BLaER1 (cell line): ENCODE results near the gene LRRC26.
A peak's percentile ranks its signal among the peaks of the same experiment; 100 is the strongest.

Source experiments
- H3K27ac ChIP-seq: shearing (Covaris generic); formaldehyde crosslinking; 2 replicates; pipeline ENCODE4 v1.8.1; 2022
- H3K27me3 ChIP-seq: shearing (Covaris generic); formaldehyde crosslinking; 2 replicates; pipeline ENCODE4 v1.8.1; 2022
- H3K36me3 ChIP-seq: shearing (Covaris generic); formaldehyde crosslinking; 2 replicates; pipeline ENCODE4 v1.8.1; 2022
- H3K4me1 ChIP-seq: shearing (Covaris generic); formaldehyde crosslinking; 2 replicates; pipeline ENCODE4 v1.8.1; 2022
- H3K4me2 ChIP-seq: shearing (Covaris generic); formaldehyde crosslinking; 2 replicates; pipeline ENCODE4 v1.8.1; 2022
- H3K4me3 ChIP-seq: shearing (Covaris generic); formaldehyde crosslinking; 2 replicates; pipeline ENCODE4 v1.8.1; 2022
- H3K9ac ChIP-seq: shearing (Covaris generic); formaldehyde crosslinking; 2 replicates; pipeline ENCODE4 v1.8.1; 2022
- H3K9me3 ChIP-seq: shearing (Covaris generic); formaldehyde crosslinking; 2 replicates; pipeline ENCODE4 v1.8.1; 2022
- H4K20me1 ChIP-seq: shearing (Covaris generic); formaldehyde crosslinking; 2 replicates; pipeline ENCODE4 v1.8.1; 2022
- Cebpa-rat ChIP-seq: shearing (Covaris generic); IDR thresholded peaks from 2 replicates; pipeline ENCODE4 v1.8.1; 2022

LRRC26 gene

GRCh38 chr9:137213160-137214060, 43.6 kb upstream of the LRRC26 start:
- peaks cover 74% of the 10 kb centered on the region for H3K36me3 ChIP-seq
- peaks cover 47% of the 10 kb centered on the region for H3K4me1 ChIP-seq
- H3K27ac ChIP-seq, result no peak overlapping the region
- no peaks in the 10 kb centered on the region for H3K27me3 ChIP-seq
- no peak overlapping the region for H3K9ac ChIP-seq
- H3K4me3 ChIP-seq, result no peak overlapping the region
- no peak for TF ChIP-seq Cebpa-rat
- H4K20me1 ChIP-seq, result no peaks in the 10 kb centered on the region; the same call in 1 of the 2 replicates
- H3K4me2 ChIP-seq, result no peak overlapping the region
- no peaks in the 10 kb centered on the region for H3K9me3 ChIP-seq

DNA sequence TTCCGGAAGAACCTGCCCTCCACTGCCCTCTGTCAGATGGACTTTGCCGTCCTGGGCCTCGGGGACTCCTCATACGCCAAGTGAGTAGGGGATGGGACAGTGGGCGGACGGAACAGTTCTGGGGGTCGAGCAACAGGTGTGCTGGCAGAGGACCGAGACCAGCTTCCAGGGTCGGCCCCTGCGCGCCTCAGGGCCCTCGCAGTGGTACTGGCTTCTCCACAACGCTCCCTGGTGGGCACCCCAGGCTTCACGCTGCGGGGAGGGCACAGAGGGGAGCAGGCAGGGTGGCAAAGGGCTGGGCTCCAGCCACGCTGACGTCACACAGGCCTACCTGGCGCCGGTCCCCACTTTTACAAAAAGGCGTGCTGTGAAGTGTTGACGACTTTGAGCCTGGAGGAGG, 42.7 kb upstream of the LRRC26 start:
- TF ChIP-seq Cebpa-rat, result no peak
- Histone ChIP-seq H3K27me3 (no peaks in the 10 kb centered on the region), H3K4me2 (no peak overlapping the region), H4K20me1 (peaks cover under 1% of the 10 kb centered on the region; the same call in 1 of the 2 replicates), H3K9me3 (no peaks in the 10 kb centered on the region), H3K4me1 (peaks cover 40% of the 10 kb centered on the region), H3K36me3 (peaks cover 74% of the 10 kb centered on the region), H3K4me3 (no peak overlapping the region), H3K27ac (no peak overlapping the region), H3K9ac (no peak overlapping the region)

- no peak overlapping the region for H3K4me2 ChIP-seq
- H3K4me1 ChIP-seq, result peaks cover 40% of the 10 kb centered on the region
- no peaks in the 10 kb centered on the region for H3K27me3 ChIP-seq
- no peak overlapping the region for H3K4me3 ChIP-seq
- no peak overlapping the region for H3K9ac ChIP-seq
- TF ChIP-seq Cebpa-rat, result no peak
- H3K9me3 ChIP-seq, result no peaks in the 10 kb centered on the region
- no peak overlapping the region for H3K27ac ChIP-seq
- H3K36me3 ChIP-seq, result peaks cover 78% of the 10 kb centered on the region
- peaks cover 10% of the 10 kb centered on the region; the same call in 1 of the 2 replicates for H4K20me1 ChIP-seq
These were observed 41.7 kb upstream of the LRRC26 start for GRCh38 chr9:137211532-137211931.

GRCh38 chr9:137206602-137207001, 36.8 kb upstream of the LRRC26 start:
- no peaks in the 10 kb centered on the region for H3K9me3 ChIP-seq
- TF ChIP-seq Cebpa-rat, result no peak
- peaks cover 69% of the 10 kb centered on the region for H3K4me1 ChIP-seq
- peaks cover 56% of the 10 kb centered on the region for H4K20me1 ChIP-seq
- H3K36me3 ChIP-seq, result peaks cover 37% of the 10 kb centered on the region
- no peaks in the 10 kb centered on the region for H3K27me3 ChIP-seq
- H3K4me3 ChIP-seq, result peak overlapping the region; percentile 84
- H3K9ac ChIP-seq, result peak overlapping the region; percentile 91
- H3K4me2 ChIP-seq, result peak overlapping the region; percentile 100
- no peak overlapping the region for H3K27ac ChIP-seq

- H3K27me3 ChIP-seq, result no peaks in the 10 kb centered on the region
- peak within 1 kb of the TSS; percentile 84 for H3K4me3 ChIP-seq
- TF ChIP-seq Cebpa-rat, result no peak
- peak within 1 kb of the TSS; percentile 100 for H3K4me2 ChIP-seq
- H3K9ac ChIP-seq, result peak within 1 kb of the TSS; percentile 91
- H3K9me3 ChIP-seq, result no peaks in the 10 kb centered on the region
- H4K20me1 ChIP-seq, result peaks cover 59% of the 10 kb centered on the region
- H3K36me3 ChIP-seq, result peaks cover 32% of the 10 kb centered on the region
- H3K27ac ChIP-seq, result peak within 1 kb of the TSS; percentile 91
- H3K4me1 ChIP-seq, result peaks cover 69% of the 10 kb centered on the region
These were observed 35.5 kb upstream of the LRRC26 start, which contains the start of the genes NDOR1 and TMEM203 for GRCh38 chr9:137205126-137206069. Gene NDOR1, plus strand, starts transcription at chr9:137205700. Its CDS starts 78 bp downstream, at chr9:137205778. Gene TMEM203, minus strand, starts transcription at chr9:137205648. Its CDS starts 234 bp downstream, at chr9:137205414.

DNA sequence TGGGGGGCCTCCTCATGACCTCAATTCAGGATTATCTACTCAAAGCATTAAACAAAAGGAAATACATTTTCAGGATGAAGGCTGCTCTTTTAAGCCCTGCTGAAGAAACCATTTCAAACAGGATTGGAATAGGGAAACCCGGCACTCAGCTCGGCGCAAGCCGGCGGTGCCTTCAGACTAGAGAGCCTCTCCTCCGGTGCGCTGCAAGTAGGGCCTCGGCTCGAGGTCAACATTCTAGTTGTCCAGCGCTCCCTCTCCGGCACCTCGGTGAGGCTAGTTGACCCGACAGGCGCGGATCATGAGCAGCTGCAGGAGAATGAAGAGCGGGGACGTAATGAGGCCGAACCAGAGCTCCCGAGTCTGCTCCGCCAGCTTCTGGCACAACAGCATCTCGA, 34.9 kb upstream of the LRRC26 start:
- peaks cover 25% of the 10 kb centered on the region for H3K36me3 ChIP-seq
- H3K9me3 ChIP-seq, result no peaks in the 10 kb centered on the region
- H3K27ac ChIP-seq, result peak overlapping the region; percentile 91
- no peak for TF ChIP-seq Cebpa-rat
- H4K20me1 ChIP-seq, result peaks cover 59% of the 10 kb centered on the region
- H3K4me1 ChIP-seq, result peaks cover 64% of the 10 kb centered on the region
- peak overlapping the region; percentile 91 for H3K9ac ChIP-seq
- peak overlapping the region; percentile 84 for H3K4me3 ChIP-seq
- no peaks in the 10 kb centered on the region for H3K27me3 ChIP-seq
- H3K4me2 ChIP-seq, result peak overlapping the region; percentile 100

DNA sequence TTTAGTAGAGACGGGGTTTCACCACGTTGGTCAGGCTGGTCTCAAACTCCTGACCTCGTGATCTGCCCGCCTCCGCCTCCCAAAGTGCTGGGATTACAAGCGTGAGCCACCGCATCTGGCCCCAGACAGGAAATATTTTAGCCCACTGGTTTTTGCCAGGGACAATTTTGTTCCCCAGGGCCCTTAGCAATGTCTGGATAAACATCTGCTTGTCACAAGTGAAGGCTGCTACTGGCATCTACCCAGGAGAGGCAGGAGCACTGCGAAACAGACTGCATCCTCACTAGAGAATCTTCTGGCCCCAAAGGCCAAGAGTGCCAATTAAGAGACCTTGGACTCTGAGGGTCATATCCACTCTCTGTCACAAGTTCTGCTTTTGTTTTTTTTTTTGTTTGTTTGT, 33.1 kb upstream of the LRRC26 start:
- peak overlapping the region; percentile 100 for H3K4me2 ChIP-seq
- H3K4me3 ChIP-seq, result no peak overlapping the region
- peak overlapping the region; percentile 56; the same call in 1 of the 2 replicates for H3K9ac ChIP-seq
- peaks cover 12% of the 10 kb centered on the region for H3K36me3 ChIP-seq
- peaks cover 77% of the 10 kb centered on the region for H4K20me1 ChIP-seq
- peaks cover 4% of the 10 kb centered on the region; the same call in 1 of the 2 replicates for H3K27me3 ChIP-seq
- H3K9me3 ChIP-seq, result no peaks in the 10 kb centered on the region
- peak overlapping the region; percentile 41 for H3K27ac ChIP-seq
- H3K4me1 ChIP-seq, result peaks cover 78% of the 10 kb centered on the region
- no peak for TF ChIP-seq Cebpa-rat

GRCh38 chr9:137201205-137201868, 31.5 kb upstream of the LRRC26 start:
- no peaks in the 10 kb centered on the region; the same call in 1 of the 2 replicates for H3K36me3 ChIP-seq
- TF ChIP-seq Cebpa-rat, result no peak
- H3K4me2 ChIP-seq, result peak overlapping the region; percentile 100
- peak overlapping the region; percentile 83 for H3K27ac ChIP-seq
- H4K20me1 ChIP-seq, result peaks cover 81% of the 10 kb centered on the region
- H3K9me3 ChIP-seq, result no peaks in the 10 kb centered on the region
- H3K27me3 ChIP-seq, result peaks cover 4% of the 10 kb centered on the region; the same call in 1 of the 2 replicates
- peak overlapping the region; percentile 86 for H3K9ac ChIP-seq
- peaks cover 74% of the 10 kb centered on the region for H3K4me1 ChIP-seq
- peak overlapping the region; percentile 88 for H3K4me3 ChIP-seq
